Measurements from ENCODE around the gene TOM1L2. TPM values are rescaled to one million over a fixed set of nuclear protein-coding genes. Genes with fewer than 3 reads are reported as not detected.

TOM1L2 gene
- total and polyA plus RNA-seq, 2 experiments from 2014 or later: 46.4 to 145 TPM

DNA sequence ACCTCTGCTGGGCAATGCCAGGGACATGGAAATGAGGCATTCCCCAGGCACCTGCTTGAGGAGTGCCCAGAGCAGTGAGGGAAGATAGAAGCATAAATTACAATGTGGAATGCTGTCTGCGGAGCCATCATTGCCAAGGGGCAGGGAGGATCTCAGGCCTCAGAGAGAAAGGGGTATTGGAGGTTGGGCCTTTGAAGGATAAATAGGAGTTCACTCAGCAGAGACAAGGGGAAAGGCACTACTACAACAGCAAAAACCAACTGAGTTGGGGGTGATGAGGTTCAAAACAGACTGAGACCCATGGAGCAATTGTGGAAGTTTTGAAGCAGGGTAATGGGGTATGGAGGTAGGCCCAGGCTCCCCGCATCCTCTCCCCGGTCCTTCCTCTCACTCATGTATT, 168.2 kb downstream of the TOM1L2 start:
- Histone ChIP-seq H3K4me1 (ENCODE audit: low read depth) (peaks cover 8% of the 10 kb centered on the region), H3K9me3 (ENCODE audit: low read depth) (no peaks in the 10 kb centered on the region), H3K27me3 (no peaks in the 10 kb centered on the region), H3K36me3 (peaks cover 6% of the 10 kb centered on the region), H3K4me3 (no peak overlapping the region), H3K27ac (no peak overlapping the region)
- TF ChIP-seq, protein P1, sequence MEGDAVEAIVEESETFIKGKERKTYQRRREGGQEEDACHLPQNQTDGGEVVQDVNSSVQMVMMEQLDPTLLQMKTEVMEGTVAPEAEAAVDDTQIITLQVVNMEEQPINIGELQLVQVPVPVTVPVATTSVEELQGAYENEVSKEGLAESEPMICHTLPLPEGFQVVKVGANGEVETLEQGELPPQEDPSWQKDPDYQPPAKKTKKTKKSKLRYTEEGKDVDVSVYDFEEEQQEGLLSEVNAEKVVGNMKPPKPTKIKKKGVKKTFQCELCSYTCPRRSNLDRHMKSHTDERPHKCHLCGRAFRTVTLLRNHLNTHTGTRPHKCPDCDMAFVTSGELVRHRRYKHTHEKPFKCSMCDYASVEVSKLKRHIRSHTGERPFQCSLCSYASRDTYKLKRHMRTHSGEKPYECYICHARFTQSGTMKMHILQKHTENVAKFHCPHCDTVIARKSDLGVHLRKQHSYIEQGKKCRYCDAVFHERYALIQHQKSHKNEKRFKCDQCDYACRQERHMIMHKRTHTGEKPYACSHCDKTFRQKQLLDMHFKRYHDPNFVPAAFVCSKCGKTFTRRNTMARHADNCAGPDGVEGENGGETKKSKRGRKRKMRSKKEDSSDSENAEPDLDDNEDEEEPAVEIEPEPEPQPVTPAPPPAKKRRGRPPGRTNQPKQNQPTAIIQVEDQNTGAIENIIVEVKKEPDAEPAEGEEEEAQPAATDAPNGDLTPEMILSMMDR (IDR thresholded peaks at IDR 0.05; ENCODE audit: low read depth, low read length): no peak
- no peak for DNase-seq (ENCODE audit: low read depth in 1 of 2, low spot score in 1 of 2)

DNA sequence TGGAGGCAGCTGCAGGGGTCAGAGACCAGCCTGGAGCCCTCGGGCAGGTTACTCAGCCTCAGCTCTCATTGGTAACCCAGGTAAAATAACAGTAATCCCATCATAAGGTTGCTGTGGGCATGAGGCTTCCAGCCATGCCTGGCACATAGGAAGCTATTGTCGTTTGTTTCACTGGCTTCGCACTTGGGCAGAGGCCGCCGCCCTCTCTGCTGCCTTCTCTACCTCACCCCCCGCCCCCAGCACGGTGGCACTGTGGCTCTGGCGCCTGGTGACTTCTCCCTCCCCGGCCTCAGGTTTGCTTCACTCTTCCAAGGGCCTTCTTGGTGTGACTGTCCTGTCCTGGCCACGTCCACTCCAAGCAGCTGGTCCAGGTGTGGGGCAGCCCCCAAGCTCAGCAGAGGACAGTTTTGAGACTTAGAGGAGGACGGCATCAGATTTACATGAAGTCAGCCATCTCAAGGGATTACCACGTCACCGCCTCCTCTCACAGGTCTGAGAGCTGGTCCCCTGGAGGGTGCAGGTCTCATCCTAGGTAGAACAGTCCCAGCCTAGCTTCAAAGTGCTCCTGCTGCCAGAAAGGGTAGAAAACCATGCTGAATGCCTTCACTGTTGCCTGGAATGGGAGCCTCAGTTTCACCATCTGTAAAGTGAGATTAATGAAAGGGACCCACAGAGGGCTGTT, 170.3 kb downstream of the TOM1L2 start:
- TF ChIP-seq, protein P1 (IDR thresholded peaks at IDR 0.05; ENCODE audit: low read depth, low read length): no peak
- no peak overlapping the region for H3K4me3 ChIP-seq
- peaks cover 8% of the 10 kb centered on the region for H3K4me1 ChIP-seq (ENCODE audit: low read depth)
- no peaks in the 10 kb centered on the region for H3K27me3 ChIP-seq
- H3K9me3 ChIP-seq (ENCODE audit: low read depth): no peaks in the 10 kb centered on the region
- H3K27ac ChIP-seq: no peak overlapping the region
- H3K36me3 ChIP-seq: peaks cover 16% of the 10 kb centered on the region
- no peak for DNase-seq (ENCODE audit: low read depth in 1 of 2, low spot score in 1 of 2)

DNA sequence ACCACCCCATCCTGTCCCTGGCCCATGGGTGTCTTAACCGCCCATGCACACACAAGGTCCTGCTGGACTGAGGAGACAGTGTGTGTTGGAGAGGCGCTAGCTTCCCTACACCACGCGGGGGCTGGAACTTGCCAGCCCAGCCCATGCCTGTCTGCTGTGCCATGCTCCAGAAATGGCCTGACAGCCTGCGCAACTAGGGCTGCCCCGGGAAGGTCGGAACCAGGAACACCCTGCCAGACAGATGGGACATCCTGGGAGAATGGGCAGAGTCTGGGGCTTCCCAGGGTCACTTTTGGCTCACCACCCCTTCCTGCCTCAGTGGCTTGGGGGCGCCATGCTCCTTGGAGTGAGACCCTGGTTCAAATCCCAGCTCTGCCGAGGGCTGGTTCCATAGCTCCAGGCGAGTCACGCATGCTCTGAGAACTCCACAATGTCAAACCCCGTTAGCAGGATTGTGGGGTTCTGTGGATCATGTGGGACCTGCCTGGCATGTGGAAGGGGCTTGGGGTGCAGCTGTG, 171.6 kb downstream of the TOM1L2 start:
- TF ChIP-seq, protein P1 (IDR thresholded peaks at IDR 0.05; ENCODE audit: low read depth, low read length): no peak
- H3K4me1 ChIP-seq (ENCODE audit: low read depth): peaks cover 8% of the 10 kb centered on the region
- no peak overlapping the region for H3K27ac ChIP-seq
- H3K27me3 ChIP-seq: no peaks in the 10 kb centered on the region
- peaks cover 16% of the 10 kb centered on the region for H3K36me3 ChIP-seq
- no peak for DNase-seq (ENCODE audit: low read depth in 1 of 2, low spot score in 1 of 2)
- no peak overlapping the region for H3K4me3 ChIP-seq
- no peaks in the 10 kb centered on the region for H3K9me3 ChIP-seq (ENCODE audit: low read depth)

DNA sequence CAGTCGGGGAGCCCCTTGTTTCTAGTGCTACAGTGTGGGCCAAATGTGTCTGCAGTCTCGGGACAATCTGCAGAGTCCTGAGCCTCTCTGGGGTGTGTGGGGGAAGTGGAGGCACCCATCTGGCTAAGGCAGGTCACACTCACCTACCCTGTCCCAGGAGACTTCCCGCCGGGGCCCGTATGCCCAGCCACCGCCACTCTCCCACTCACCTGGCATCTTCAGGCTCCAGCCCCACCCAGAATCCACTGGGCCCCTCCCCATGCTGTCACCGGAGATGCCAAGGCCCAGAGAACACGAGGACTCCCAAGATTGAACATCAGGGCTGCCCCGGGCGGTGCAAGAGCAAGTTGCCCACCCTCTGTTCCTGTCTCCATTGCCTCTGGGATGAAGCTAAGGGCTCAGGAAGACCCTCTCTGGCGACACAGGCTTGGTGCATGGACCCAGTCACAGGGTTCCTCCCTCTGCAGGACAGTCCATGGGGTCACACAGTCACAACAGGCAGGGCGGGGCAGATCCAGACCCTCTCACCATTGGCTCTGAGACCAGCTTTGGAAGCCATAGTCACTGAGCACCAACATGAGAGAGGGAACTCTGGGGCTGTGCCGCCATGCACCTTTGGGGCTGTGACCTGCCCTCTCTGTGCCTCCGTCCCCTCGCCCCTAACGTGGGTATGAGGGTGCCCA, 173.5 kb downstream of the TOM1L2 start:
- H3K27ac ChIP-seq: no peak overlapping the region

DNA sequence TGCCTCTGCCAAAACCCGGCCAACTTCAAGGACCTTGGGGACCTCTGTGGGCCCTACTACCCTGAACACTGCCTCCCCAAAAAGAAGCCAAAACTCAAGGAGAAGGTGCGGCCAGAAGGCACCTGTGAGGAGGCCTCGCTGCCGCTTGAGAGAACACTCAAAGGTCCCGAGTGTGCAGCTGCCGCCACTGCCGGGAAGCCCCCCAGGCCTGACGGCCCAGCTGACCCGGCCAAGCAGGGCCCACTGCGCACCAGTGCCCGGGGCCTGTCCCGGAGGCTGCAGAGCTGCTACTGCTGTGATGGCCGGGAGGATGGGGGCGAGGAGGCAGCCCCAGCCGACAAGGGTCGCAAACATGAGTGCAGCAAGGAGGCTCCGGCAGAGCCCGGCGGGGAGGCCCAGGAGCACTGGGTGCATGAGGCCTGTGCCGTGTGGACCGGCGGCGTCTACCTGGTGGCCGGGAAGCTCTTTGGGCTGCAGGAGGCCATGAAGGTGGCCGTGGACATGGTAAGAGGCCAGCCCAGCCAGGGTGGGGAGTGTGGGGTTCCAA, 174.1 kb downstream of the TOM1L2 start:
- H3K27me3 ChIP-seq: no peaks in the 10 kb centered on the region
- H3K4me1 ChIP-seq (ENCODE audit: low read depth): peaks cover 3% of the 10 kb centered on the region
- H3K27ac ChIP-seq: no peak overlapping the region
- H3K9me3 ChIP-seq (ENCODE audit: low read depth): no peaks in the 10 kb centered on the region
- no peak for DNase-seq (ENCODE audit: low read depth in 1 of 2, low spot score in 1 of 2)
- TF ChIP-seq, protein P1 (IDR thresholded peaks at IDR 0.05; ENCODE audit: low read depth, low read length): no peak
- no peak overlapping the region for H3K4me3 ChIP-seq
- peaks cover 15% of the 10 kb centered on the region for H3K36me3 ChIP-seq

More for the DNA sequence above, 173.5 kb downstream of the TOM1L2 start:
- H3K36me3 ChIP-seq: peaks cover 15% of the 10 kb centered on the region
- TF ChIP-seq, protein P1 (IDR thresholded peaks at IDR 0.05; ENCODE audit: low read depth, low read length): no peak
- H3K9me3 ChIP-seq (ENCODE audit: low read depth): no peaks in the 10 kb centered on the region
- H3K4me3 ChIP-seq: no peak overlapping the region
- H3K4me1 ChIP-seq (ENCODE audit: low read depth): peaks cover 3% of the 10 kb centered on the region
- no peak for DNase-seq (ENCODE audit: low read depth in 1 of 2, low spot score in 1 of 2)
- no peaks in the 10 kb centered on the region for H3K27me3 ChIP-seq

All from cardiac muscle cell (in vitro differentiated cells and primary cell).